CD8-positive, alpha-beta memory T cell (primary cell): ENCODE measurements around the gene DOCK1. TPM values are rescaled to one million over a fixed set of nuclear protein-coding genes. Genes with fewer than 3 reads are reported as not detected.

ENCODE experiments used
- polyA plus RNA-seq: library from polyadenylated mRNA; unstranded; fragments of 300-500 nt; fragmentation: Illumina TruSeq; gene quantifications from one replicate; pipeline ENCODE4 v1.2.3, GENCODE V29; 2021
- total RNA-seq, 2 experiments: library from RNA; stranded (reverse); gene quantifications; one replicate each; pipeline ENCODE4 v1.2.3, GENCODE V29; 2021

The DOCK1 gene
- total and polyA plus RNA-seq, 3 experiments from 2014 or later, result 0.16 to 0.18 TPM; not detected in 1

Other genes starting within 250 kb of the DOCK1 start
- not detected for gene C10orf90, start 234.7 kb upstream of the DOCK1 start, total RNA-seq
- not detected for gene C10orf90, start 234.7 kb upstream of the DOCK1 start, polyA plus RNA-seq